ENCODE measurements around the gene RNASEL.
"Not testable (repeated sequence)": the region's sequence is repeated elsewhere in the genome, so short reads cannot be mapped to it uniquely, and the experiment has no call there.

RNASEL gene

GRCh38 chr1:182588500-182589396 is at the start of gene RNASEL:
Gene RNASEL, minus strand, starts transcription at chr1:182589256. Its CDS starts 2,450 bp downstream, at chr1:182586806.
- peak; percentile 32 for DNase-seq (ENCODE audit: extremely low read depth, low read depth)
- peak within 1 kb of the TSS; percentile 61 for H3K4me3 ChIP-seq (replicated peaks; ENCODE audit: low read depth, low read length)
- TF ChIP-seq CTCF (IDR thresholded peaks at IDR 0.05; ENCODE audit: low read depth, low read length, missing control alignments) = no peak

DNA sequence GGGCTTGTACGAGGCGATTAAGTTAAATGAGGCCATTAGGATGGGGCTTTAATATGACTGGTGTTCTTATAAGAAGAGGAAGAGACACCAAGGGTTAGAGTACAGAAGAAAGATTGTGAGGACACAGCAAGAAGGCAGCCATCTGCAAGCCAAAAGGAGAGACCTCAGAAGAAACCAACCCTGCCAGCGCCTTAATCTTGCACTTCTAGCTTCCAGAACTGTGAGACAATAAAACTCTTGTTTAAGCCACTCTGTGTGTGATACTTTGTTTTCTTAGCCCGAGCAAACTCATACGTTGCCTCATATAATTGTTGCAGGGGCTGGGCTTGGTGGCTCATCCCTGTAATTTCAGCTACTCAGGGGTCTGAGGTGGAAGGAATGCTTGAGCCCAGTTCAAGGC is 48.7 kb upstream of the RNASEL start:
- TF ChIP-seq CTCF (IDR thresholded peaks at IDR 0.05; ENCODE audit: low read depth, low read length, missing control alignments) = no peak
- no peak overlapping the region for H3K4me3 ChIP-seq (replicated peaks; ENCODE audit: low read depth, low read length)
- DNase-seq (ENCODE audit: extremely low read depth, low read depth) = no peak

DNA sequence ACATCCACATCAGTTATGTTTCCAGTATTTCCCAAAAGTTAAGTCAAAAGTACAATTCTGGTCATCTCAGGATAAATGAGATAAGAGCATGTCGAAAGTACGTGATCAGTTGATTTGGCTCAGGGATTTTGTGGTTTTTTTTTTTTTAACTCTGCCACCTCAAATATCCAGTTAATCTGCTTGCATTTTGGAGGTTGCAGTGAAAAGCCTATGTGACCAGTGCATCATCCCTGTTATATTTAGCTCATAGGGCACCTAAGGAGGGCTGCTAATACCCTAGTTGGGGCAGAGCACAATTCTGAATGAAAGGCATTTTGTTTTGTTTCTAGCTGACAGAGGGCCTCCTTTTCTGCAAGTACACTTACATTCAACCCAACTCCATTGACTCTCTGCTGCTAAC is 46.8 kb upstream of the RNASEL start:
- no peak for DNase-seq (ENCODE audit: extremely low read depth, low read depth)
- no peak overlapping the region for H3K4me3 ChIP-seq (replicated peaks; ENCODE audit: low read depth, low read length)
- TF ChIP-seq CTCF (IDR thresholded peaks at IDR 0.05; ENCODE audit: low read depth, low read length, missing control alignments) = no peak

GRCh38 chr1:182634306-182635072 is 45.4 kb upstream of the RNASEL start:
- no peak for DNase-seq (ENCODE audit: extremely low read depth, low read depth)
- no peak overlapping the region for H3K4me3 ChIP-seq (replicated peaks; ENCODE audit: low read depth, low read length)
- TF ChIP-seq CTCF (IDR thresholded peaks at IDR 0.05; ENCODE audit: low read depth, low read length, missing control alignments) = no peak

- no peak overlapping the region for H3K4me3 ChIP-seq (replicated peaks; ENCODE audit: low read depth, low read length)
- DNase-seq (ENCODE audit: extremely low read depth, low read depth) = no peak
- TF ChIP-seq CTCF (IDR thresholded peaks at IDR 0.05; ENCODE audit: low read depth, low read length, missing control alignments) = no peak
Measured at GRCh38 chr1:182633657-182634281, 44.7 kb upstream of the RNASEL start.

- H3K4me3 ChIP-seq (replicated peaks; ENCODE audit: low read depth, low read length) = no peak overlapping the region
- no peak for TF ChIP-seq CTCF (IDR thresholded peaks at IDR 0.05; ENCODE audit: low read depth, low read length, missing control alignments)
- DNase-seq (ENCODE audit: extremely low read depth, low read depth) = no peak
Measured at GRCh38 chr1:182633031-182633430, 44.0 kb upstream of the RNASEL start.

DNA sequence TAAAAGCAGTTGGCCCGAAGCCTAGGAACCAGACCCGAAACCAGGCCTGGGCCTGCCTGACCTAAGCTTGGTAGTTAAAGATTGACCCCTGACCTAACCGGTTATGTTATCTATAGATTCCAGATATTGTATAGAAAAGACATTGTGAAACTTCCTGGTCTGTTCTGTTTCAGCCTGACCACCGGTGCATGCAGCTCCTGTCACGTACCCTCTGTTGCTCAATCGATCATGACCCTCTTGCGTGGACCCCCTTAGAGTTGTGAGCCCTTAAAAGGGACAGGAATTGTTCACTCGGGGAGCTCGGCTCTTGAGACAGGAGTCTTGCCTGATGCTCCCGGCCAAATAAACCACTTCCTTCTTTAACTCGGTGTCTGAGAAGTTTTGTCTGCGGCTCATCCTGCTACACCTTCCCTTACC is 43.4 kb upstream of the RNASEL start:
- DNase-seq (ENCODE audit: extremely low read depth, low read depth); H3K4me3 ChIP-seq (replicated peaks; ENCODE audit: low read depth, low read length): not testable (repeated sequence)
